ENCODE measurements around the gene INHBA.

Gene INHBA

GRCh38 chr7:41702635-41703371 lies at the start of gene INHBA:
TSS of gene INHBA (minus strand) at chr7:41703090. CDS start at chr7:41700374, 2,716 bp downstream.
- H3K4me3 Mint-ChIP-seq = no peak within 1 kb of the TSS
- H3K36me3 Mint-ChIP-seq = no peaks in the 10 kb centered on the region
- H3K4me1 Mint-ChIP-seq = peaks cover 44% of the 10 kb centered on the region
- H3K27me3 Mint-ChIP-seq = peaks cover 33% of the 10 kb centered on the region
- no peaks in the 10 kb centered on the region for H3K9me3 Mint-ChIP-seq
- H3K27ac Mint-ChIP-seq = no peak within 1 kb of the TSS
- no peak for ATAC-seq

GRCh38 chr7:41752615-41753014 lies 49.7 kb upstream of the INHBA start:
- Mint-ChIP-seq H3K36me3 (no peaks in the 10 kb centered on the region), H3K27me3 (no peaks in the 10 kb centered on the region), H3K27ac (no peak overlapping the region), H3K4me3 (no peak overlapping the region), H3K4me1 (no peaks in the 10 kb centered on the region), H3K9me3 (peaks cover 8% of the 10 kb centered on the region)
- ATAC-seq = no peak

- no peak for ATAC-seq
- Mint-ChIP-seq H3K4me1 (no peaks in the 10 kb centered on the region), H3K27ac (no peak overlapping the region), H3K27me3 (no peaks in the 10 kb centered on the region), H3K4me3 (no peak overlapping the region), H3K9me3 (peaks cover 2% of the 10 kb centered on the region), H3K36me3 (no peaks in the 10 kb centered on the region)
These were observed 48.0 kb upstream of the INHBA start for GRCh38 chr7:41750661-41751540.

- peaks cover 8% of the 10 kb centered on the region for H3K36me3 Mint-ChIP-seq
These were observed 45.1 kb upstream of the INHBA start for GRCh38 chr7:41747961-41748360.

GRCh38 chr7:41745451-41745850 lies 42.6 kb upstream of the INHBA start:
- Mint-ChIP-seq H3K27me3 (peaks cover 6% of the 10 kb centered on the region), H3K9me3 (peaks cover 23% of the 10 kb centered on the region), H3K27ac (no peak overlapping the region), H3K36me3 (peaks cover 18% of the 10 kb centered on the region), H3K4me1 (no peaks in the 10 kb centered on the region), H3K4me3 (no peak overlapping the region)
- ATAC-seq = no peak

More at GRCh38 chr7:41747961-41748360, 45.1 kb upstream of the INHBA start:
- Mint-ChIP-seq H3K4me3 (no peak overlapping the region), H3K27me3 (peaks cover 6% of the 10 kb centered on the region), H3K9me3 (peaks cover 11% of the 10 kb centered on the region), H3K4me1 (no peaks in the 10 kb centered on the region), H3K27ac (no peak overlapping the region)
- no peak for ATAC-seq

GRCh38 chr7:41744161-41744560 lies 41.3 kb upstream of the INHBA start:
- H3K4me1 Mint-ChIP-seq = no peaks in the 10 kb centered on the region
- H3K36me3 Mint-ChIP-seq = peaks cover 18% of the 10 kb centered on the region
- H3K9me3 Mint-ChIP-seq = peaks cover 23% of the 10 kb centered on the region
- H3K4me3 Mint-ChIP-seq = no peak overlapping the region
- ATAC-seq = no peak
- H3K27ac Mint-ChIP-seq = no peak overlapping the region
- peaks cover 6% of the 10 kb centered on the region for H3K27me3 Mint-ChIP-seq

- no peak overlapping the region for H3K27ac Mint-ChIP-seq
- no peak for ATAC-seq
- H3K4me3 Mint-ChIP-seq = no peak overlapping the region
These were observed 39.6 kb upstream of the INHBA start for GRCh38 chr7:41742401-41743020.

GRCh38 chr7:41738806-41739205 lies 35.9 kb upstream of the INHBA start:
- ATAC-seq = no peak
- no peaks in the 10 kb centered on the region for H3K4me1 Mint-ChIP-seq
- H3K27me3 Mint-ChIP-seq = no peaks in the 10 kb centered on the region
- no peak overlapping the region for H3K27ac Mint-ChIP-seq
- peaks cover 17% of the 10 kb centered on the region for H3K9me3 Mint-ChIP-seq
- no peak overlapping the region for H3K4me3 Mint-ChIP-seq
- peaks cover 10% of the 10 kb centered on the region for H3K36me3 Mint-ChIP-seq

More at GRCh38 chr7:41742401-41743020, 39.6 kb upstream of the INHBA start:
- Mint-ChIP-seq H3K9me3 (peaks cover 23% of the 10 kb centered on the region), H3K4me1 (no peaks in the 10 kb centered on the region), H3K27me3 (peaks cover 6% of the 10 kb centered on the region), H3K36me3 (peaks cover 18% of the 10 kb centered on the region)

- ATAC-seq = no peak
- Mint-ChIP-seq H3K36me3 (peaks cover 10% of the 10 kb centered on the region), H3K4me3 (no peak overlapping the region), H3K9me3 (peaks cover 12% of the 10 kb centered on the region), H3K27me3 (no peaks in the 10 kb centered on the region), H3K27ac (no peak overlapping the region), H3K4me1 (no peaks in the 10 kb centered on the region)
These were observed 35.4 kb upstream of the INHBA start for GRCh38 chr7:41738336-41738735.

GRCh38 chr7:41735206-41735605 lies 32.3 kb upstream of the INHBA start:
- no peak overlapping the region for H3K27ac Mint-ChIP-seq
- no peaks in the 10 kb centered on the region for H3K36me3 Mint-ChIP-seq
- H3K9me3 Mint-ChIP-seq = no peaks in the 10 kb centered on the region
- no peak for ATAC-seq
- H3K4me1 Mint-ChIP-seq = peaks cover 15% of the 10 kb centered on the region
- no peak overlapping the region for H3K4me3 Mint-ChIP-seq
- H3K27me3 Mint-ChIP-seq = no peaks in the 10 kb centered on the region

GRCh38 chr7:41732843-41733306 lies 30.0 kb upstream of the INHBA start:
- Mint-ChIP-seq H3K9me3 (no peaks in the 10 kb centered on the region), H3K36me3 (no peaks in the 10 kb centered on the region), H3K27ac (peak overlapping the region; percentile 17), H3K4me3 (peak overlapping the region; percentile 3), H3K4me1 (peaks cover 15% of the 10 kb centered on the region), H3K27me3 (no peaks in the 10 kb centered on the region)
- ATAC-seq = no peak

GRCh38 chr7:41732436-41732785 lies 29.5 kb upstream of the INHBA start:
- no peaks in the 10 kb centered on the region for H3K9me3 Mint-ChIP-seq
- H3K4me1 Mint-ChIP-seq = peaks cover 15% of the 10 kb centered on the region
- H3K4me3 Mint-ChIP-seq = no peak overlapping the region
- H3K27ac Mint-ChIP-seq = peak overlapping the region; percentile 17
- no peaks in the 10 kb centered on the region for H3K36me3 Mint-ChIP-seq
- ATAC-seq = no peak
- no peaks in the 10 kb centered on the region for H3K27me3 Mint-ChIP-seq

GRCh38 chr7:41731493-41732435 lies 28.9 kb upstream of the INHBA start:
- no peak overlapping the region for H3K27ac Mint-ChIP-seq
- no peaks in the 10 kb centered on the region for H3K9me3 Mint-ChIP-seq
- H3K36me3 Mint-ChIP-seq = no peaks in the 10 kb centered on the region
- ATAC-seq = peak; percentile 80
- no peaks in the 10 kb centered on the region for H3K27me3 Mint-ChIP-seq
- peaks cover 15% of the 10 kb centered on the region for H3K4me1 Mint-ChIP-seq
- H3K4me3 Mint-ChIP-seq = no peak overlapping the region

- no peak overlapping the region for H3K27ac Mint-ChIP-seq
- ATAC-seq = no peak
- no peaks in the 10 kb centered on the region for H3K36me3 Mint-ChIP-seq
- H3K4me1 Mint-ChIP-seq = peaks cover 15% of the 10 kb centered on the region
- no peaks in the 10 kb centered on the region for H3K27me3 Mint-ChIP-seq
- no peak overlapping the region for H3K4me3 Mint-ChIP-seq
- H3K9me3 Mint-ChIP-seq = no peaks in the 10 kb centered on the region
These were observed 27.8 kb upstream of the INHBA start for GRCh38 chr7:41730668-41731067.
